ENCODE measurements around the gene MAN2B1.
"Not testable (repeated sequence)": the region's sequence is repeated elsewhere in the genome, so short reads cannot be mapped to it uniquely, and the experiment has no call there.

Gene MAN2B1

DNA sequence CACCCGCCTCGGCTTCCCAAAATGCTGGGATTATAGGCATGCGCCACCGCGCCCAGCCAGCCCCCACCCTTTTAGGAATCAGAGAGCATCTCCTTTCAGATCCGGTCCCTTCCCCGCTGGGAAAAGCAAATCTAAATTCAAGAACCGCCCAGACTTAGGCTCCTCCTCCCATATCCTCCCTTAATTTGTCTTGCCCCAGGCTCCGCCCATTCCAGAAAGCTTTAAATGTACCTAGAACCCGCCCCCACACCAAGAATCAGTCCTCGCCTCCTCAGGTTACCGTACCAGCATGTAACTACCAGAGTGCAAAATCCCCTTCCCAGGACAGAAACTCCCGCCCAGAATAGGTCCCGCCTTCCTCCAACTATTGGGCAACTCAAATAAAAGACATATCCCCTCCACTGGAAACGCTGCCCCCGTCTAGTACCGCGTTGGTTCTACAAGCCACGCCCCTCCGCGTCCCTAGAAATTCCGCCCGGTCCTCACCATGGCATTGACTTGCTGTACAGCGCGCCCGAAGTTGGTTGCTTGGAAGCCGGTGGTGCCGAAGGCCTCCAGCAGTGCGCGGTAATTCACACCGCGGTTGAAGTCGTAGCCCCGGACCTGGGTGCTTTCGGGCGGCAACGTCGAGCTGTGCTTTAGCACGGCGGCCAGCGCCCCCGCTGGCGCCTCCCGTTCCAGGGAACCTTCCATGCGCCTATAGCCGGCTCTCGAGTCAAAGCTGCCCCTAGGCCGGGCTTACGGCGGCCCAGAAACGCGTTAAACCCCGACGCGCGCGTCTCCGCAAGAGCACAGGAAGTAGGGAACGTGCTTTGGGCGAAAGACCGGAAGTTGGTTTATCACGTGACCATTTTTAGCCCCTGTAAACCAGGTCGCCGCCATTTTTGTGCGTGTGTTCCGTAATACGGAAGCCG, 14.8 kb upstream of the MAN2B1 start, which contains the start of gene DHPS:
Gene DHPS (minus strand): TSS at position 807 of the 914 bp plus-strand sequence. CDS start 114 bp downstream, at position 693.
- POLR2A ChIA-PET: interaction anchor here (0.6 to 1.4 kb wide), 9 partner anchors 9 to 1403 kb away, joined by 3 to 17 read pairs (median 4); partner anchors contain the start of genes MAN2B1, TNPO2 and WDR83
- CTCF ChIA-PET: interaction anchor here (1.1 to 2.9 kb wide), 8 partner anchors 9 to 590 kb away, joined by 3 to 14 read pairs (median 4); no protein-coding TSS in a partner anchor
- peak; percentile 93 for DNase-seq (ENCODE audit: extremely low spot score)
- TF ChIP-seq, protein P1, sequence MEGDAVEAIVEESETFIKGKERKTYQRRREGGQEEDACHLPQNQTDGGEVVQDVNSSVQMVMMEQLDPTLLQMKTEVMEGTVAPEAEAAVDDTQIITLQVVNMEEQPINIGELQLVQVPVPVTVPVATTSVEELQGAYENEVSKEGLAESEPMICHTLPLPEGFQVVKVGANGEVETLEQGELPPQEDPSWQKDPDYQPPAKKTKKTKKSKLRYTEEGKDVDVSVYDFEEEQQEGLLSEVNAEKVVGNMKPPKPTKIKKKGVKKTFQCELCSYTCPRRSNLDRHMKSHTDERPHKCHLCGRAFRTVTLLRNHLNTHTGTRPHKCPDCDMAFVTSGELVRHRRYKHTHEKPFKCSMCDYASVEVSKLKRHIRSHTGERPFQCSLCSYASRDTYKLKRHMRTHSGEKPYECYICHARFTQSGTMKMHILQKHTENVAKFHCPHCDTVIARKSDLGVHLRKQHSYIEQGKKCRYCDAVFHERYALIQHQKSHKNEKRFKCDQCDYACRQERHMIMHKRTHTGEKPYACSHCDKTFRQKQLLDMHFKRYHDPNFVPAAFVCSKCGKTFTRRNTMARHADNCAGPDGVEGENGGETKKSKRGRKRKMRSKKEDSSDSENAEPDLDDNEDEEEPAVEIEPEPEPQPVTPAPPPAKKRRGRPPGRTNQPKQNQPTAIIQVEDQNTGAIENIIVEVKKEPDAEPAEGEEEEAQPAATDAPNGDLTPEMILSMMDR (IDR thresholded peaks at IDR 0.05; ENCODE audit: control extremely low read depth, extremely low read depth, low read depth, missing control alignments): no peak

DNA sequence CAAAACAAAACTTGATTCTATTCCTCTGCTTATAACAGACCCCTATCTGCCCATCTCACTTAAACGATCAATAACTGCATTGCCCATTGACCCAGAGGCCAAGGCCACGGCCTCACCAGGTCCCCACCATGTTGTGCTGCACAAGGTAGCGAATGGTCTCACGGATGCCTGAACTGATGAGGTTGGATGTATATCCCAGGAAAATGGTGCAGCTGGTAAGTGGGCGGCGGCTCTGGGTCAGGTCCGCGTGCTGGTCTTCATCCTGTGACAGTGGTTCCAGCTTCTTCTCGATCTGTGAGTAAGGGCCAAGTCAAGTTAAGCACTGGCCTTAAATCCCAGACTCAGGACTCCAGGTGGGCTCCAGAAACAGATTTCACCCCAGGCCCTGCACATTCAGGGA, 13.5 kb upstream of the MAN2B1 start:
- ChIA-PET POLR2A (interaction anchor here (1.1 kb wide), 1 partner anchor 112 kb away, joined by 3 read pairs; no protein-coding TSS in a partner anchor), CTCF (interaction anchor here (0.8 to 2.9 kb wide), 3 partner anchors 8 to 621 kb away, joined by 3 to 14 read pairs (median 3); no protein-coding TSS in a partner anchor)
- TF ChIP-seq, protein P1 (IDR thresholded peaks at IDR 0.05; ENCODE audit: control extremely low read depth, extremely low read depth, low read depth, missing control alignments): no peak
- no peak for DNase-seq (ENCODE audit: extremely low spot score)

DNA sequence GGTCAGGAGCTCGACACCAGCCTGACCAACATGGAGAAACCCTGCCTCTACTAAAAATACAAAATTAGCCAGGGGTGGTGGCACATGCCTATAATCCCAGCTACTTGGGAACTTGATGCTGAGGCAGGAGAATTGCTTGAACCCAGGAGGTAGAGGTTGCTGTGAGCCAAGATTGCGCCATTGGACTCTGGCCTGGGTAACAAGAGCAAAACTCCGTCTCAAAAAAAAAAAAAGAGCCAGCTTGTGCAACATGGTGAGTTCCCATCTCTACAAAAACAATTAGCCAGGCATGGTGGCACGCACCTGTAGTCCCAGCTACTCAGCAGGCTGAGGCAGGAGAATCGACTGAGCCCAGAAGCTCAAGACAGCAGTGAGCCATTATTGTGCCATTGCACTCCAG, 11.5 kb upstream of the MAN2B1 start:
- CTCF ChIA-PET: interaction anchor here (0.9 to 3.3 kb wide), 11 partner anchors 9 to 170 kb away, joined by 3 to 16 read pairs (median 4); partner anchors contain the start of genes GNG14, MAN2B1 and WDR83

DNA sequence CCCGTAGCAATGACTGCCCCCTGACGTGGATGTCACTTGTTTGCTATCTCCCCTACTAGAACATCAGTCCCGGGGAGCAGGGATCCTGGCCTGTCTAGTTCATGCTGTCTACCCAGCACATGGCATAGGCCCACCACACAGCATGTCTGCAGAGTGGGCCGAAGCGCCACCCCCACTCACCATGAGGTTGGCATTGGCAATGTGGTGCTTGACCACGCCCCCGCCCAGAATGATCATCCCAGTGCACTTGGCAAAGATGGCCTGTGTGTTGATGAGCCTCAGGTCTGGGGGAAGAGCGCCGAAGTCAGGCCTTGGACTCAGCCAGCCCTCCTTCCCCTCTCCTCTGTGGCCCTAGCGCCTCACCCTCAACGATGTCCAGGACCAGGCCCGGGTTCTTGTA, 10.4 kb upstream of the MAN2B1 start:
- POLR2A ChIA-PET: no interaction called here
- TF ChIP-seq, protein P1 (IDR thresholded peaks at IDR 0.05; ENCODE audit: control extremely low read depth, extremely low read depth, low read depth, missing control alignments): no peak
- DNase-seq (ENCODE audit: extremely low spot score): no peak
- CTCF ChIA-PET: interaction anchor here (0.7 to 3.3 kb wide), 28 partner anchors 8 to 617 kb away, joined by 3 to 16 read pairs (median 4); partner anchors contain the start of genes MAN2B1, TNPO2 and WDR83

More for the DNA sequence above, 11.5 kb upstream of the MAN2B1 start:
- POLR2A ChIA-PET: interaction anchor here (0.5 to 0.9 kb wide), 2 partner anchors 12 to 338 kb away, joined by 3 read pairs; partner anchors contain the start of gene MAN2B1
- not testable (repeated sequence) for DNase-seq (ENCODE audit: extremely low spot score)

DNA sequence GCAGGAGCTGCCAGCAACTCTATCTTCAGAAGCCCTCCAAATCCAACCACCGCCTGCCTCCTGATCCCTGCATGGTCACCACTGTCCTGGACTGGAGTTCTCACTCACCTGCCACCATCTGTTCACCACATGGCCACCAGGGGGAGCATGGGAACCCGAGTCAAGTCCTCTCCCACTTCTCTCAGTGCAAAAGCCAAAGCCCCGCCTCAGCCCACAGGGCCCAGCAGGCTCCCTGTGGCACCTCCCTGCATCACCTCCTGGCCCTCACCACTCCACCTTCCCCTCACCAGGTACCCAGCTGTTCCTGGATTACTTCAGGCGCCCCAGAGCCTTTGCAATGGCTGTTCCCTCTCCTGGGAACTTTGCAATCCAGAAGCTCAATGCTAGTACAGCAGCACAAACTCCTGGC, 9.8 kb upstream of the MAN2B1 start:
- TF ChIP-seq, protein P1 (IDR thresholded peaks at IDR 0.05; ENCODE audit: control extremely low read depth, extremely low read depth, low read depth, missing control alignments): peak; percentile 76
- ChIA-PET POLR2A (no interaction called here), CTCF (interaction anchor here (0.7 to 3.3 kb wide), 27 partner anchors 9 to 617 kb away, joined by 3 to 16 read pairs (median 4); partner anchors contain the start of genes MAN2B1, TNPO2 and WDR83)
- peak; percentile 82 for DNase-seq (ENCODE audit: extremely low spot score)

DNA sequence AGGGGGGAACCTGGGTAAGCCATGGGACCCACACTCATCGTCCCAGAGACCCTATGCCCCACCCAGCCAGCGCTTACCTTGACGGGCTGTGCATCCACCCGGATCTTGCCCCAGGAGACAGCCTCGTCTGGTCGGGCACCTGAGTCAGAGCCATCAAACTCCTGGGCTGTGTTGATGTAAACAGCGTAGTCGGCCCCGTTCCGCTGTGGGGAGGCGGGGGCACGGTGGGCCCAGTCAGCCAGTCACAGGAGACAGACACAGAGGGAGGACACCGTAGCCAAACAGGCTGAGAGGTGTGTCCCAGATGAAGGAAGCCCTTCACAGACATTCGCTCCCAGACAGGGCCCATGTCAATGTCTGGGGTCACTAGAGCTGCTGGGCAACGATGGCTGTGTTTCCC, 9.4 kb upstream of the MAN2B1 start:
- POLR2A ChIA-PET: no interaction called here
- CTCF ChIA-PET: interaction anchor here (1.0 to 3.3 kb wide), 19 partner anchors 9 to 616 kb away, joined by 3 to 16 read pairs (median 4); partner anchors contain the start of genes MAN2B1, TNPO2 and WDR83
- DNase-seq (ENCODE audit: extremely low spot score): no peak
- TF ChIP-seq, protein P1 (IDR thresholded peaks at IDR 0.05; ENCODE audit: control extremely low read depth, extremely low read depth, low read depth, missing control alignments): no peak
